Esophagus squamous epithelium (tissue), 5 donors: Measurements from ENCODE around the gene SH3GL3. TPM values are rescaled to one million over a fixed set of nuclear protein-coding genes. Genes with fewer than 3 reads are reported as not detected.

ENCODE experiments used
- DNase-seq: peaks from one replicate; lab custom pipeline; 2025; lab: John Stamatoyannopoulos, UW
- H3K27ac ChIP-seq, 4 donors: fragments of 200-600 bp; sonication (generic); one replicate each; pipeline ENCODE4 v1.5.1; 2016 to 2019; ENCODE audit warnings: mild to moderate bottlenecking in 1 of 4
- H3K27me3 ChIP-seq, 4 donors: fragments of 200-600 bp; sonication (generic); 1 replicate in 3 of 4; 2 replicates in 1 of 4; pipeline versions ENCODE4 v1.5.1 to v1.6.0; 2017 to 2021; ENCODE audit warnings: antibody characterized with exemption in 1 of 4
- H3K36me3 ChIP-seq, 3 donors: fragments of 200-600 bp; sonication (generic); one replicate each; pipeline ENCODE4 v1.5.1; 2016 to 2019
- H3K4me1 ChIP-seq, 3 donors: fragments of 200-600 bp; sonication (generic); one replicate each; pipeline ENCODE4 v1.5.1; 2017 to 2019
- H3K4me3 ChIP-seq, 4 donors: fragments of 200-600 bp; sonication (generic); 1 replicate in 3 of 4; 2 replicates in 1 of 4; pipeline ENCODE4 v1.5.1; 2016 to 2019; ENCODE audit warnings: mild to moderate bottlenecking in 2 of 4, moderate library complexity in 1 of 4
- H3K9me3 ChIP-seq, 3 donors: fragments of 200-600 bp; sonication (generic); one replicate each; pipeline ENCODE4 v1.5.1; 2016 to 2019
- CTCF ChIP-seq, 6 experiments: fragments of 450-650 bp in 4 of 6; fragments of 200-600 bp in 2 of 6; sonication (generic) in 2 of 6; IDR thresholded peaks; one replicate each; pipeline ENCODE4 v1.5.1; 2016 to 2019; ENCODE audit warnings: antibody characterized with exemption in 6 of 6, mild to moderate bottlenecking in 4 of 6, moderate library complexity in 4 of 6
- POLR2A ChIP-seq, 4 donors: fragments of 450-650 bp; IDR thresholded peaks; one replicate each; pipeline ENCODE4 v1.6.1; 2017; ENCODE audit warnings: antibody characterized with exemption in 4 of 4, mild to moderate bottlenecking in 4 of 4, moderate library complexity in 3 of 4
- WGBS, 2 donors: methylation state at CpG; one replicate each; pipeline ENCODE4 v1.1.5; 2018; 5-methylcytosine and 5-hydroxymethylcytosine counted together
- intact Hi-C: fragments of 100-400 bp; cut with DNase I; formaldehyde crosslinking; loops from one replicate; pipeline ENCODE4 v1.15.0; 2022
- total RNA-seq, 4 donors: library from RNA; depleted of rRNA; stranded (reverse); fragments of >200 nt; gene quantifications; one replicate each; pipeline ENCODE4 v1.1.0, GENCODE V29; 2016
- donor health status: DM: yes; HTN: yes; CAD: no.

SH3GL3 gene
- total RNA-seq, 4 donors from 2014 or later, result 0.57 to 5.7 (median 2.1) TPM

- no peak for DNase-seq
- H3K27ac ChIP-seq, result no peak overlapping the region
- H3K27me3 ChIP-seq, result no peaks in the 10 kb centered on the region
- no peaks in the 10 kb centered on the region for H3K36me3 ChIP-seq
- no peaks in the 10 kb centered on the region for H3K9me3 ChIP-seq
- H3K4me1 ChIP-seq, result peaks cover 0 to 5% (median 0%) of the 10 kb centered on the region in 3 donors
- no peak overlapping the region for H3K4me3 ChIP-seq
- TF ChIP-seq POLR2A (IDR thresholded peaks at IDR 0.05) (no peak), CTCF (IDR thresholded peaks at IDR 0.05) (peak in 5 of 6 experiments; percentile 38 to 64 (median 42))
- WGBS, 2 donors, result 37 to 40% methylated on average over 6 to 10 of the region's 10 CpGs
- intact Hi-C loops, result no loop called here
Measured at GRCh38 chr15:83571820-83572707, 124.9 kb downstream of the SH3GL3 start.

GRCh38 chr15:83574345-83574744 lies 127.2 kb downstream of the SH3GL3 start:
- DNase-seq, result no peak
- H3K4me1 ChIP-seq, result peaks cover 0 to 5% (median 0%) of the 10 kb centered on the region in 3 donors
- no peak overlapping the region for H3K27ac ChIP-seq
- intact Hi-C loops, result no loop called here
- H3K36me3 ChIP-seq, result no peaks in the 10 kb centered on the region
- TF ChIP-seq POLR2A (IDR thresholded peaks at IDR 0.05) (no peak), CTCF (IDR thresholded peaks at IDR 0.05) (no peak)
- H3K27me3 ChIP-seq, result no peaks in the 10 kb centered on the region
- 56 to 76% methylated on average over 3 of the region's 3 CpGs for WGBS, 2 donors
- no peaks in the 10 kb centered on the region for H3K9me3 ChIP-seq
- no peak overlapping the region for H3K4me3 ChIP-seq

- Histone ChIP-seq H3K27ac (no peak overlapping the region), H3K36me3 (no peaks in the 10 kb centered on the region), H3K9me3 (no peaks in the 10 kb centered on the region), H3K4me3 (no peak overlapping the region), H3K4me1 (no peaks in the 10 kb centered on the region), H3K27me3 (no peaks in the 10 kb centered on the region)
- DNase-seq, result no peak
- 92 to 97% methylated on average over 7 to 8 of the region's 8 CpGs for WGBS, 2 donors
- intact Hi-C loops, result no loop called here
- TF ChIP-seq CTCF (IDR thresholded peaks at IDR 0.05) (no peak), POLR2A (IDR thresholded peaks at IDR 0.05) (no peak)
Measured at GRCh38 chr15:83578691-83579090, 131.6 kb downstream of the SH3GL3 start.

- 50 to 88% methylated on average over 1 to 3 of the region's 4 CpGs for WGBS, 2 donors
- Histone ChIP-seq H3K4me3 (no peak overlapping the region), H3K36me3 (no peaks in the 10 kb centered on the region), H3K4me1 (no peaks in the 10 kb centered on the region), H3K27ac (no peak overlapping the region), H3K9me3 (no peaks in the 10 kb centered on the region), H3K27me3 (no peaks in the 10 kb centered on the region)
- no peak for DNase-seq
- TF ChIP-seq CTCF (IDR thresholded peaks at IDR 0.05) (no peak), POLR2A (IDR thresholded peaks at IDR 0.05) (no peak)
- intact Hi-C loops, result no loop called here
Measured at GRCh38 chr15:83581381-83581780, 134.2 kb downstream of the SH3GL3 start.

GRCh38 chr15:83582381-83582780 lies 135.2 kb downstream of the SH3GL3 start:
- Histone ChIP-seq H3K4me1 (no peaks in the 10 kb centered on the region), H3K27me3 (no peaks in the 10 kb centered on the region), H3K9me3 (no peaks in the 10 kb centered on the region), H3K27ac (no peak overlapping the region), H3K36me3 (no peaks in the 10 kb centered on the region), H3K4me3 (no peak overlapping the region)
- 35 to 43% methylated on average over 4 of the region's 4 CpGs for WGBS, 2 donors
- no peak for DNase-seq
- TF ChIP-seq CTCF (IDR thresholded peaks at IDR 0.05) (no peak), POLR2A (IDR thresholded peaks at IDR 0.05) (no peak)
- intact Hi-C loops, result no loop called here
